Left lung (tissue), 10 donors: ENCODE results near the gene CDR2L. TPM values are rescaled to one million over a fixed set of nuclear protein-coding genes. Genes with fewer than 3 reads are reported as not detected.

Source experiments
- ATAC-seq: fragments of 200-7000 bp; cut with Tn5 transposase; one replicate; pipeline ENCODE4 v1.9.1; 2020; ENCODE audit warnings: moderate library complexity
- DNase-seq, 4 donors: peaks; one replicate each; pipeline ENCODE4 v3.0.0-alpha.2; 2013 to 2020
- H3K27ac ChIP-seq, 2 donors: fragments of 200-600 bp; sonication (generic) in 1 of 2; one replicate each; pipeline versions ENCODE4 v1.5.0 to v1.8.0; 2020 to 2021
- H3K27me3 ChIP-seq, 2 donors: fragments of 200-600 bp; sonication (generic) in 1 of 2; one replicate each; pipeline versions ENCODE4 v1.5.0 to v1.8.0; 2020 to 2021
- H3K36me3 ChIP-seq, 2 donors: fragments of 200-600 bp; sonication (generic) in 1 of 2; one replicate each; pipeline versions ENCODE4 v1.5.0 to v1.8.0; 2020 to 2021
- H3K4me1 ChIP-seq, 2 donors: fragments of 200-600 bp; one replicate each; pipeline ENCODE4 v1.8.0; 2021
- H3K4me3 ChIP-seq, 2 donors: fragments of 200-600 bp; sonication (generic) in 1 of 2; one replicate each; pipeline versions ENCODE4 v1.5.0 to v1.8.0; 2020 to 2021; ENCODE audit warnings: mild to moderate bottlenecking in 1 of 2
- H3K9me3 ChIP-seq, 2 donors: fragments of 200-600 bp; sonication (generic) in 1 of 2; one replicate each; pipeline versions ENCODE4 v1.5.0 to v1.8.0; 2020 to 2021
- intact Hi-C, 2 donors: fragments of 100-400 bp; cut with DNase I; formaldehyde crosslinking; loops; one replicate each; pipeline versions ENCODE4 v1.11.2 to v1.14.2; 2022
- polyA plus RNA-seq, 6 donors: library from polyadenylated mRNA; unstranded; fragments of 120-200 nt; gene quantifications; one replicate each; pipeline ENCODE4 v1.2.1, GENCODE V29; 2013; ENCODE audit not compliant: insufficient read length in 6 of 6
- total RNA-seq, 2 donors: library from RNA; stranded (reverse); fragmentation: NEBNext Ultra II Directional; extraction: Animal tissue kit (Norgen Biotek cat#: 25700); gene quantifications; one replicate each; pipeline ENCODE4 v1.2.1, GENCODE V29; 2021
- TF ChIP-seq, protein P1 (sequence below), 2 donors: fragments of 200-600 bp; sonication (generic) in 1 of 2; IDR thresholded peaks; one replicate each; pipeline versions ENCODE4 v1.5.0 to v1.8.0; 2021; ENCODE audit warnings: antibody characterized with exemption in 2 of 2
- donor health status: DM: no; HTN: yes; CAD: no.
- donor health status: DM: no; HTN: no; CAD: no.

CDR2L gene
- total and polyA plus RNA-seq, 8 donors: 10.3 to 41.2 (median 14.8) TPM

- Histone ChIP-seq H3K36me3 (peaks cover 0 to 6% of the 10 kb centered on the region in 2 donors), H3K27me3 (peaks cover 0 to 7% of the 10 kb centered on the region in 2 donors), H3K4me1 (peaks cover 16 to 53% of the 10 kb centered on the region in 2 donors), H3K4me3 (peak overlapping the region; percentile 66 to 69), H3K27ac (peak overlapping the region in 1 of 2 donors; percentile 86), H3K9me3 (no peaks in the 10 kb centered on the region)
- TF ChIP-seq, protein P1, sequence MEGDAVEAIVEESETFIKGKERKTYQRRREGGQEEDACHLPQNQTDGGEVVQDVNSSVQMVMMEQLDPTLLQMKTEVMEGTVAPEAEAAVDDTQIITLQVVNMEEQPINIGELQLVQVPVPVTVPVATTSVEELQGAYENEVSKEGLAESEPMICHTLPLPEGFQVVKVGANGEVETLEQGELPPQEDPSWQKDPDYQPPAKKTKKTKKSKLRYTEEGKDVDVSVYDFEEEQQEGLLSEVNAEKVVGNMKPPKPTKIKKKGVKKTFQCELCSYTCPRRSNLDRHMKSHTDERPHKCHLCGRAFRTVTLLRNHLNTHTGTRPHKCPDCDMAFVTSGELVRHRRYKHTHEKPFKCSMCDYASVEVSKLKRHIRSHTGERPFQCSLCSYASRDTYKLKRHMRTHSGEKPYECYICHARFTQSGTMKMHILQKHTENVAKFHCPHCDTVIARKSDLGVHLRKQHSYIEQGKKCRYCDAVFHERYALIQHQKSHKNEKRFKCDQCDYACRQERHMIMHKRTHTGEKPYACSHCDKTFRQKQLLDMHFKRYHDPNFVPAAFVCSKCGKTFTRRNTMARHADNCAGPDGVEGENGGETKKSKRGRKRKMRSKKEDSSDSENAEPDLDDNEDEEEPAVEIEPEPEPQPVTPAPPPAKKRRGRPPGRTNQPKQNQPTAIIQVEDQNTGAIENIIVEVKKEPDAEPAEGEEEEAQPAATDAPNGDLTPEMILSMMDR (IDR thresholded peaks at IDR 0.05): no peak
- DNase-seq: peak in 1 of 4 donors; percentile 28
- ATAC-seq: no peak
- intact Hi-C loops: no loop called here
Measured at GRCh38 chr17:75032720-75033280, 45.4 kb downstream of the CDR2L start.

DNA sequence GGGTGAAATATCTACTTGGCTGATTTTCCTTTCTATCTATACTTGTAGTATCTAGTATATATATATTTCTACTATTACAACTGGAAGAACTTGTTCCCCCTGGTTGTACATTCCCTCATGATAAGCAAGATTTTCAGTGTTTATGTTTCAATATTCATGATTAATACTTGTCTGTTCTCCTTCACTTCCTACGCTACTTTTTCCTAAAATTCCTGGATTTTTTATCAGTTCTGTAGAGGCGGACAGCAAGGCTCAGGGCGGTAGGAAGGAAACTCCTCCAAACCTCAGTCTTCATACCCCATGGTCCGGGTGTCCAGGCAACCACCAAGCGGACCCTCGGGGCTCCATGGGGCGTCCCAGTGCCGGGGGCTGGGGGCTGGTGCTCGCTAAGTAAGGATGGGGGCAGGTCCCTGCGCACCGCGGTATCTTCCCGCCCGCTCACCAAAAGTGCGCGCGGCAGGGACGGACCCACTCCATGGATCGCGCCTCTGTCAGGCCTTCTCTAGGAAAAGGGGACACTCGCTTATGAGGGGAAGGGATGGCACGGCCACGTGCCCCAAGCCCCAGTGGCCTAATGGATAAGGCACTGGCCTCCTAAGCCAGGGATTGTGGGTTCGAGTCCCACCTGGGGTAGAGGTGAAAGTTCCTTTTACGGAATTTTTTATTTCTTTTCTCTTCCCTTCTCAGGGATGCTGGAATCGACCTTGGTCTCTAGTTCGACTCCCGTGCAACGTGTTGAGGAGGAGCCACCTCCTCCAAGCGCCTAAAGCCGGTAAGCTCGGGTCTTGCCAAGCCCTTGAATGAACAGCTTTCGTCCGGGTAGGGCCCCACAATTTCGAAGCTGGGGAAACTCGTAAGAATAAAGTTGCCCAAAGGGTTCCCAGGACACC is 46.2 kb downstream of the CDR2L start:
- Histone ChIP-seq H3K4me3 (peak overlapping the region; percentile 66 to 69), H3K36me3 (peaks cover 0 to 14% of the 10 kb centered on the region in 2 donors), H3K27ac (peak overlapping the region; percentile 86 to 91), H3K27me3 (peaks cover 0 to 7% of the 10 kb centered on the region in 2 donors), H3K4me1 (peaks cover 16 to 53% of the 10 kb centered on the region in 2 donors), H3K9me3 (no peaks in the 10 kb centered on the region)
- TF ChIP-seq, protein P1 (IDR thresholded peaks at IDR 0.05): no peak
- peak; percentile 90 to 97 (median 94) for DNase-seq
- intact Hi-C loops: no loop called here
- ATAC-seq: peak; percentile 69

- intact Hi-C loops: no loop called here
- peak; percentile 84 to 92 (median 89) for DNase-seq
- ATAC-seq: peak; percentile 77
Measured at GRCh38 chr17:75034236-75034908, 46.9 kb downstream of the CDR2L start.

DNA sequence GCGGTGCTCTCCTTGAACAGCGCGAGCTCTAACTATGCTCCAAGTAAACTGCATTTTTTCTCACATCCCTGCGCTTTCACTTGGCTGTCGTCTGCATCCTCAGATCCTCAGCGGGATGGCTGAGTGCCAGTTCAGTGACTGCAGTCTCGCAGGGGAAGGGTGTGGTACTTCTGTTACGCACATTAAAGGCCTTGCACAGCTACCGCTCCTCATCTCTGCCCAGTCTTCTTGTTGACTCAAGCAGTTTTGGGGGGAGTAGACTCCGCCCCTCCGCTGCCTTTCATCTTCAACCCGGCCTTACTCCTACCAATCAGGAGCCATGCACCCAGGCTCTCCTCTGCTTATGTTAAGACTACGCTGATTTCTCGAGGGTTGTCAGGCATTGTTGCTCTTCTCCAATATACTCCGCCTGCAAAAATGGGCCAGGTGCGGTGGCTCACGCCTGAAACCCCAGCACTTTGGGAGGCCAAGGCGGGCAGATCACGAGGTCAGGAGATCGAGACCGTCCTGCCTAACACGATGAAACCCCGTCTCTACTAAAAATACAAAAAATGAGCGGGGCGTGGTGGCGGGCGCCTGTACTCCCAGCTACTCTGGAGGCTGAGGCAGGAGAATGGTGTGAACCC is 49.3 kb downstream of the CDR2L start:
- intact Hi-C loops: no loop called here
- TF ChIP-seq, protein P1 (IDR thresholded peaks at IDR 0.05): no peak
- peaks cover 0 to 45% of the 10 kb centered on the region in 2 donors for H3K36me3 ChIP-seq
- no peaks in the 10 kb centered on the region for H3K9me3 ChIP-seq
- peaks cover 0 to 7% of the 10 kb centered on the region in 2 donors for H3K27me3 ChIP-seq
- peak overlapping the region; percentile 86 to 91 for H3K27ac ChIP-seq
- H3K4me1 ChIP-seq: peaks cover 16 to 53% of the 10 kb centered on the region in 2 donors
- H3K4me3 ChIP-seq: no peak overlapping the region
- ATAC-seq: peak; percentile 14
- peak in 2 of 4 donors; percentile 86 to 89 for DNase-seq

More at GRCh38 chr17:75034236-75034908, 46.9 kb downstream of the CDR2L start:
- peaks cover 16 to 53% of the 10 kb centered on the region in 2 donors for H3K4me1 ChIP-seq
- peak overlapping the region; percentile 66 to 69 for H3K4me3 ChIP-seq
- H3K36me3 ChIP-seq: peaks cover 0 to 21% of the 10 kb centered on the region in 2 donors
- TF ChIP-seq, protein P1 (IDR thresholded peaks at IDR 0.05): no peak
- peaks cover 0 to 7% of the 10 kb centered on the region in 2 donors for H3K27me3 ChIP-seq
- H3K9me3 ChIP-seq: no peaks in the 10 kb centered on the region
- peak overlapping the region; percentile 86 to 91 for H3K27ac ChIP-seq
